ENCODE measurements around the gene THAP7.
"Not testable (repeated sequence)": the region's sequence is repeated elsewhere in the genome, so short reads cannot be mapped to it uniquely, and the experiment has no call there.

The THAP7 gene

GRCh38 chr22:21012446-21013407, 10.8 kb upstream of the THAP7 start:
- DNase-seq: no peak

- DNase-seq: no peak
Observed at GRCh38 chr22:21010426-21011113, 8.7 kb upstream of the THAP7 start.

GRCh38 chr22:21009638-21010425, 7.9 kb upstream of the THAP7 start:
- DNase-seq: peak; percentile 63

GRCh38 chr22:21009208-21009607, 7.3 kb upstream of the THAP7 start:
- not testable (repeated sequence) for DNase-seq

- DNase-seq: peak; percentile 25
Observed at GRCh38 chr22:21003782-21004181, 1.9 kb upstream of the THAP7 start.

- DNase-seq: no peak
Observed at GRCh38 chr22:21000987-21001600, 824 bp downstream of the THAP7 start.

GRCh38 chr22:21000207-21000986, 1.5 kb downstream of the THAP7 start:
- DNase-seq: no peak

- no peak for DNase-seq
Observed at GRCh38 chr22:20999350-21000206, 2.3 kb downstream of the THAP7 start.

- DNase-seq: peak; percentile 15
Observed at GRCh38 chr22:20998411-20999336, 3.2 kb downstream of the THAP7 start.

- DNase-seq: no peak
Observed at GRCh38 chr22:20997536-20998257, 4.2 kb downstream of the THAP7 start.

GRCh38 chr22:20996598-20997535, 5.1 kb downstream of the THAP7 start:
- no peak for DNase-seq

- no peak for DNase-seq
Observed at GRCh38 chr22:20996031-20996410, 5.9 kb downstream of the THAP7 start.

GRCh38 chr22:20995329-20996030, 6.4 kb downstream of the THAP7 start:
- no peak for DNase-seq

- DNase-seq: no peak
Observed at GRCh38 chr22:20994902-20995241, 7.0 kb downstream of the THAP7 start.

GRCh38 chr22:20994128-20994901, 7.6 kb downstream of the THAP7 start:
- no peak for DNase-seq

GRCh38 chr22:20993304-20994127, 8.4 kb downstream of the THAP7 start:
- DNase-seq: no peak

Measured in hematopoietic multipotent progenitor cell treated with erythropoietin and hydrocortisone succinate and interleukin-3 and kit ligand, for 8 days (in vitro differentiated cells).